ENCODE results near the gene SCAND1.
"Not testable (repeated sequence)": the region's sequence is repeated elsewhere in the genome, so short reads cannot be mapped to it uniquely, and the experiment has no call there.

The SCAND1 gene

DNA sequence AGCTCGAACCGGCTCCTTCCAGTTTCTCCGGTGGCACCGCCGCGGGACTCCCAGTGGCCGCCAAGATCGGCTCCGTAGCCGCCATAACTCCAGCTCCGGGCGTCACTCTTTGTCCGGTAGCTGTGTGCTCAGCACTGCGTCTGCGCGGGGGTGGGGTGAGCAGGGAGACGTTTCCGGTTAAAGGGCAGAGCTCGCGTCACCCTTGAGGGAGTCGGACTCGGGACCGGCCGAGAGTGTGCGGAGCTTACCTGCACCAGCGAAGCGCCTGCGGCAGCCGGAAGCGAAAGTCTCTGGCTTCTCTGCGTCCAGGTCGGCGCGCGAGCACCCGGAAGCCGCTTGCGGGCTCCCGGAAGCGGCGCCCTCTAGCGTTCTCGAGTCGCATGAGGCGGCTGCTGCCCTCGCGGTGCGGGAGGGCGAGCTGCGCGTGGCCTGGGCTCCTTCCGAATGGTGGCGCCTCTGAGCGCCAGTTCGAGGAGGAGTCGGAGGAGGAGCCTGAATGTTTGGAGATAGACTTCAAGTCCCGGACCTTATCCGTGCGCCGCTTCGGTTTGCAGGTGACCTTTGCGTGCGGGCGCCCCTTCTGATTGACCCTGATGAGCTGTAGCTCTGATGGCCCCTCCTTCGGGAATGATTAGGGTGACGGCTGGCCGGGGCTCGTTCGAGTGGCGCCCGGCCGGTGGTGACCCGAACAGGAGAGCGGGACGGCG lies at the start of gene SCAND1:
TSS of gene SCAND1 (minus strand) at position 303 of the 707 bp plus-strand sequence. CDS start at position 85, 218 bp downstream.
- in situ Hi-C loops (cut with HindIII; ENCODE audit: low sequenced_read_pairs): no loop called here

- in situ Hi-C loops (cut with HindIII; ENCODE audit: low sequenced_read_pairs): no loop called here
Observed at GRCh38 chr20:36004045-36004444, 49.7 kb upstream of the SCAND1 start.

DNA sequence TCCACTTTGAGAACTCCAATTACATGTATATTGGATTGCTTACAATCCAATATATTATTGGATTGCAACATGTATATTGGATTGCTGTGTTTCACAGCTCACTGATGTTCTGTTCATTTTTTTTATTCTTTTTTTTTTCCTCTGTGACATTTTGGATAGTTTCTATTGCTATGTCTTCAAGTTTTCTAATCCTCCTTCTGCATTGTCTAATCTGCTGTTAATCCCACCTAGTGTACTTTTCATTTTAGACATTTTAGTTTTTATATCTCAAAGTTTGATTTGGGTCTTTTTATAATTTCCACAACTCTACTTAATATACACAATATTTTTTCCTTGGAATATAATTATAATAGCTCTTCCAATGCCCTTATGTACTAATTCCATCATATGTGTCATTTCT lies 48.6 kb upstream of the SCAND1 start:
- in situ Hi-C loops (cut with HindIII; ENCODE audit: low sequenced_read_pairs): no loop called here

GRCh38 chr20:36001331-36001730 lies 47.0 kb upstream of the SCAND1 start:
- in situ Hi-C loops (cut with HindIII; ENCODE audit: low sequenced_read_pairs): not testable (repeated sequence)

- in situ Hi-C loops (cut with HindIII; ENCODE audit: low sequenced_read_pairs): not testable (repeated sequence)
Observed at GRCh38 chr20:35996492-35996891, 42.2 kb upstream of the SCAND1 start.

DNA sequence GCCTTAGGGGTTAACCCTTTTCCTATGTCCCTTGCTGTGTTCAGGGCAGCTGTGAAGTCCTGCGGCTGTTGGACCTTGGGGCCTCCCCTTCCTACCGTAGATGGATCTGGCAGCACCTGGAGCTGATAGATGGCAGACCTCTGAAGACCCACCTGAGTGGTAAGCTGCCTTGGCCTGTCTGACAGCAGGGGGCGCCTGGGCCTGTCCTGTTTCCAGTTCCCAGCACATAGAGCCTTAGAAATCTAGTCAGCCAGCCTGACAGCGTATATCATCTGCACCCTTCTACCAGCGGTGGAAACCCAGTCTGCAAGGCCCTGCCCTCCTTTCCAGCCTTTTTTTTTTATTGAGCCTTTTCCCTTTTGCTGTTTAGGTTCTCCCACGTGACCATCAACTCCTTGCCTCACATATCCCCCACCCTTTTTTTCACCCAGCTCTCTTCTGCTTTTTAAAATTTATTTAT lies 40.7 kb upstream of the SCAND1 start:
- in situ Hi-C loops (cut with HindIII; ENCODE audit: low sequenced_read_pairs): no loop called here

- in situ Hi-C loops (cut with HindIII; ENCODE audit: low sequenced_read_pairs): no loop called here
Observed at GRCh38 chr20:35992713-35993335, 38.5 kb upstream of the SCAND1 start.

DNA sequence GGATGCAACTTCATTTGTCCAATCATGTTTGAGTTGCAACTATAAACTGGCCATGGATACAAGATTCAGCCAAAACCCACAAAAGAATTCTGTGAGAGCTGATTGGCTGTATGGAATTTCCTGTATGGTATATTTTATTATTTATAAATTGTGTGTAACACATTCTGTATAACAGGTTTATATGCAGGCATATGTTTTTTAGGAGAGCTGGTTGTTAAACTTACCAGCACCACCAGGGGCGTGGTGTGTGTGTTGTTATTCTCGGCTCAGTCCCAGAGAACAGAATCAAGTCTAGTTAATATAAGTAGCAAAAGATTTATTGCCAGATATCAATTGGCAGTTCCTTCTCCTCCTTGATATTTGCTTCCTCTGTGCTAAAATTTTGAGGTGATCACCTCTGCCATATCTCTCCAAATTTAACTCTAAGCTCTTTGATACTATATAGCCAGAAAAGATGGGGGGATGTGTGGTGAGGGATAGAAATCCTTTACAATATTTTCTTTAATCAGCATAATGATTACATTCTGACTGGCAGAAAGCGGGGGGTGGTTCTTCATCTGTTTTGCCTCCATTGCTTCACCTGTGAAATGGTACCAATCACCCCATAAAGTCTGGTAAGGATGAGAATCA lies 37.0 kb upstream of the SCAND1 start:
- in situ Hi-C loops (cut with HindIII; ENCODE audit: low sequenced_read_pairs): no loop called here

DNA sequence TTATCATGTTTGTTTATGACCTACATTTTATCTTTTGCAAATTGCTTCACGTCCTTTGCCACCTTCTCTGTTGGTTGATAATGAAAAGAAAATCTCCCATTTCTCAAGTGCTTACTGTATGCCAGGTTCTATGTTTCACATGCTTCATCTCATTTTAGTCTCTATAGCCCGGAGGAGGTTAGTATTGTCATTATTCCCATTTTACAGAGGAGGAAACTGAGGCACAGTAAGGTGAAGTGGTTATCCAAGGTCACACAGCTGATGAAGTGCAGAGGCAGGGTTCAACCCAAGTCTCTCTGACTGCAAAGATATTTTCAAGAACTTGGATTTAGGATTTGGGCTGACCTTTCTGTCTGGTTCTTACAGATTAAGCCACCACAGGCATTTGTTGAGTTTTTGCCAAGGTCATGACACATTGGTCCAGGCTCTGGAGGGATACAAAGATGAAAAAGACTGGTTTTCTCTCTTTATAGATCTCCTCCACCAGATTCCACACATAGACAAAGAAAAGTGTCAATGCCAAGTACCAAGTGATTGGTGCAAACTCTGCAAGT lies 34.7 kb upstream of the SCAND1 start:
- in situ Hi-C loops (cut with HindIII; ENCODE audit: low sequenced_read_pairs): no loop called here

DNA sequence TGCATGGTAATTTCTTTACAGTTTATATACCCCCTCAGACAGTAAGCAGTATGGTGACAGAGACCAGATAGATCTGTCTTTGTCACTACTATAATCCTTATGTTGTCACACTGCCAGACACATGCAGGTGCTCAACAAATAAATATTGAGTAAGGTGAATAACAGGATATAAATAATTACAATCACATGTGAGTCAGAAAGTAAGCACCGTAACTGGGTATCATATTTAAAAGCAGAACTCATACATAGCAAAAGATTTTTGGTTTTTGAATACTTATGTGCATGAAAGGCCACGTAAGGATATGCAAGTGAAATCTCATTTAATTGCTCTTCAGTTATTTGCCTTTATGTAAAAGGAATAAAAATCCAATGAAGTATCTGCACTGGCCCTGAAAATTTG lies 31.5 kb upstream of the SCAND1 start:
- in situ Hi-C loops (cut with HindIII; ENCODE audit: low sequenced_read_pairs): no loop called here

DNA sequence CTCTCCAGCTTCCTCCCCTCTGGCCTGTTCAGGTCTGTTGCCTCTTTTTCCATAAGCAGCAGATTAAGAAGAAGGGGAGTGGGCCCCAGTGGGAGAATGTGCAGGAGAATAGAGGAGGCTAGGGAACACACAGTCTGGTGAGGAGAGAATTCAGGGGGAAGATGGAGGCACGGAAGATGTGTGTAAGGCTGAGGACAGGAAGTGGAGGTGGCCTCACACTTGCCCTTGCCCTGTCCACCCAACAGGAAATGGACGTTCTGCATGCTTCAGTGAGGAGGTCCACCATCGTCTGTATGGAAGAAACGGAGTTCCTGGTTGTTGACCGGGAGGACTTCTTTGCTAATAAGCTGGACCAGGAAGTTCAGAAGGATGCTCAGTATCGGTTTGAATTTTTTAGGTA lies 30.1 kb upstream of the SCAND1 start:
- in situ Hi-C loops (cut with HindIII; ENCODE audit: low sequenced_read_pairs): no loop called here

GRCh38 chr20:35981969-35982368 lies 27.7 kb upstream of the SCAND1 start:
- in situ Hi-C loops (cut with HindIII; ENCODE audit: low sequenced_read_pairs): no loop called here

GRCh38 chr20:35979544-35979943 lies 25.2 kb upstream of the SCAND1 start:
- in situ Hi-C loops (cut with HindIII; ENCODE audit: low sequenced_read_pairs): no loop called here

GRCh38 chr20:35978041-35978513 lies 23.8 kb upstream of the SCAND1 start:
- in situ Hi-C loops (cut with HindIII; ENCODE audit: low sequenced_read_pairs): no loop called here

GRCh38 chr20:35975576-35976373 lies 21.5 kb upstream of the SCAND1 start:
- in situ Hi-C loops (cut with HindIII; ENCODE audit: low sequenced_read_pairs): no loop called here

DNA sequence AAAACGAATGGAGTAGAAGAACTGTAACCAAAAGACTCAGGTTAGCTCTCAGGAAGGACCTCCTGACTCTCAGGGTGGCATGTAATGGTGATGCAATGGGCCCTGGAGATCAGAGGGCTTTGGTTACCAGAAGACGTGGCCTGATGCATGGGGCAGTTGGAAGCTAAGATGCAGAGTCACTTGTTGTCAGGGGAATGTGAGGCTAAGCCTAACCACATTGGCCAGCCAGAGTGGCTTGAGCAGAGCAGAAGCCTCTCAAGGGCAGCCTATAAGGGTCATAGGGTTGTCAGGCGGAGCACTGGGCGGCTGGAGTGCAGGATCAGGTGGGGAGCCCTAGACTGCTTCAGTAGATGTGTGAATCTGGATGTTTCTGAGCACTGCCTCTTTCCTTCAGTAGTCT lies 20.0 kb upstream of the SCAND1 start:
- in situ Hi-C loops (cut with HindIII; ENCODE audit: low sequenced_read_pairs): no loop called here

GRCh38 chr20:35972462-35972861 lies 18.2 kb upstream of the SCAND1 start:
- in situ Hi-C loops (cut with HindIII; ENCODE audit: low sequenced_read_pairs): no loop called here

- in situ Hi-C loops (cut with HindIII; ENCODE audit: low sequenced_read_pairs): no loop called here
Observed at GRCh38 chr20:35971981-35972380, 17.7 kb upstream of the SCAND1 start.

DNA sequence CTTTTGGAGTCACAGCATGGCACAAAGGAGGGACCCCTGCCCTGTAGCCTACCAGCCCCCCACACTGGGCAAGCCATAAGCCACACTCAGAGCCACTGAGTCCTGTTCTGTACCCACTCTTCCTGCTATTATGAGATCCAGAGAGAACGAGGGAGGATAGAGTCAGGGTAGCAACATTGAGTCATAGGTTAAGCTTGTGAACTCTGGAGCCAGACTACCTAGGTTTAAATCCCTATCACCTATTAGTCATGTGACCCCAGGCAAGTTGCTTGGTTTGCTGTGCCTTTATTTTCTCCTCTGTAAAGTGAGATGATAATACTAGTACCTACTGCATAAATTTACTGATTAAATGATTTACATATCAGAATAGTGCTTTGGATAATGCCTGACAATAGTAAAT lies 14.6 kb upstream of the SCAND1 start:
- in situ Hi-C loops (cut with HindIII; ENCODE audit: low sequenced_read_pairs): no loop called here

DNA sequence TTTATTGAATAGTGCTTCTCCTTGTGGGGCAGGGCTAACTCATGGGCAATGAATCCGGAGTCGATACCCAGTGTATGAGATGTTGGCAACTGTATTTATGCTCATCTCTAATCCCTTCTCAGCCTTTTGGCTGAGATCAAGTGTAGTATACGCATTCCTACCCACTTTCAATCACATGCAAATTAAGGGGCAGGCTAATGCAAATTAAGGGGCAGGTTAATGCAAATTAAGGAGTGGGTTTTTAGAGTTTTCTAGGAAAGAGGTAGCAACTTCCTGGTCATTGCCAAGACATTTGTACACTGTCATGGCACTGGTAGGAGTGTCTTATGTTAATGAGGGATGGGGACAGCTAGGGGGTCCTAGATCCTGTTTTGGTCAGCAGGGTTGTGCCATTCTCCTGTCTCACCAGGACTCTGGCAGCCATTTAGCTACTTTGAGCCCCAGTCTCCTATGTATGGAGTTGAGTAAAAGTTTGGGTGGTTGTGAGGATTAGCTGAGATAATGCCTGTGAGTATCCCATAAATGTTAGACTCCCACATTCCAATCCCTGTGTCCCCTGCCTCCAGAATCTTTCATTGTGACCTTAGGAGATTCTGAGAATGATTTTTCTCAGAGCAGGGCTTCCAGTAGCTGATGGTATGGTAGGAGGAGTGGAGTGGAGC lies 13.8 kb upstream of the SCAND1 start, which contains the start of gene CNBD2:
TSS of gene CNBD2 (plus strand) at position 612 of the 662 bp plus-strand sequence. CDS start 173 bp downstream, outside the sequence.
- in situ Hi-C loops (cut with HindIII; ENCODE audit: low sequenced_read_pairs): no loop called here

Measured in endothelial cell of hepatic sinusoid (primary cell).